GM21515 (cell line): Measurements from ENCODE around the gene PLEKHA6.
"Not testable (repeated sequence)": the region's sequence is repeated elsewhere in the genome, so short reads cannot be mapped to it uniquely, and the experiment has no call there.

ENCODE experiments used
- ATAC-seq: cut with Tn5 transposase; IDR thresholded peaks from one replicate; pipeline ENCODE4 v1.9.1; 2021; ENCODE audit not compliant: unreplicated experiment

PLEKHA6 gene

GRCh38 chr1:204317170-204317569, 42.6 kb downstream of the PLEKHA6 start:
- no peak for ATAC-seq

- no peak for ATAC-seq
These were observed 43.6 kb downstream of the PLEKHA6 start for GRCh38 chr1:204316164-204316563.

- no peak for ATAC-seq
These were observed 44.7 kb downstream of the PLEKHA6 start for GRCh38 chr1:204314893-204315658.

- ATAC-seq = no peak
These were observed 45.4 kb downstream of the PLEKHA6 start for GRCh38 chr1:204314171-204314892.

- no peak for ATAC-seq
These were observed 46.1 kb downstream of the PLEKHA6 start for GRCh38 chr1:204313675-204314074.

GRCh38 chr1:204310970-204311369, 48.8 kb downstream of the PLEKHA6 start:
- not testable (repeated sequence) for ATAC-seq

- ATAC-seq = no peak
These were observed 51.6 kb downstream of the PLEKHA6 start for GRCh38 chr1:204308023-204308628.

GRCh38 chr1:204307334-204307883, 52.3 kb downstream of the PLEKHA6 start:
- ATAC-seq = no peak

- ATAC-seq = no peak
These were observed 53.7 kb downstream of the PLEKHA6 start for GRCh38 chr1:204306076-204306475.

- ATAC-seq = no peak
These were observed 55.7 kb downstream of the PLEKHA6 start for GRCh38 chr1:204304067-204304466.

- no peak for ATAC-seq
These were observed 57.0 kb downstream of the PLEKHA6 start for GRCh38 chr1:204302769-204303168.

GRCh38 chr1:204301171-204301957, 58.4 kb downstream of the PLEKHA6 start:
- no peak for ATAC-seq

GRCh38 chr1:204299814-204300365, 59.8 kb downstream of the PLEKHA6 start:
- no peak for ATAC-seq

- no peak for ATAC-seq
These were observed 63.2 kb downstream of the PLEKHA6 start for GRCh38 chr1:204296431-204296988.

GRCh38 chr1:204295671-204296070, 64.1 kb downstream of the PLEKHA6 start:
- ATAC-seq = no peak

- ATAC-seq = no peak
These were observed 65.4 kb downstream of the PLEKHA6 start for GRCh38 chr1:204294357-204294756.

GRCh38 chr1:204293605-204294337, 66.0 kb downstream of the PLEKHA6 start:
- no peak for ATAC-seq

GRCh38 chr1:204292740-204293139, 67.0 kb downstream of the PLEKHA6 start:
- ATAC-seq = no peak

- ATAC-seq = no peak
These were observed 70.4 kb downstream of the PLEKHA6 start for GRCh38 chr1:204289280-204289679.
